Fibroblast of lung (primary cell): ENCODE measurements around the gene CDC42EP3.

Experiments
- CTCF ChIP-seq, 2 donors: IDR thresholded peaks in 1 of 2; conservative IDR thresholded peaks in 1 of 2; 1 replicate in 1 of 2; 2 replicates in 1 of 2; pipeline ENCODE4 v1.5.1; 2011 to 2012; ENCODE audit warnings: low read length in 2 of 2, control low read depth in 1 of 2, inconsistent platforms in 1 of 2, low read depth in 1 of 2, mild to moderate bottlenecking in 1 of 2
- EZH2 ChIP-seq: IDR thresholded peaks from 2 replicates; pipeline ENCODE4 v1.5.1; 2012; ENCODE audit warnings: low read length, control low read depth, mild to moderate bottlenecking; ENCODE audit errors: missing control alignments

- no peak for TF ChIP-seq CTCF (conservative IDR thresholded peaks at IDR 0.05 in 1 of 2, IDR thresholded peaks at IDR 0.05 in 1 of 2; ENCODE audit: low read depth in 1 of 2, low read length in 2 of 2)
- TF ChIP-seq EZH2, result no peak
These were observed 35.1 kb upstream of the CDC42EP3 start for GRCh38 chr2:37706334-37707183.
